MV-4-11 (cell line): Measurements from ENCODE around the gene PGD.
A peak's percentile ranks its signal among the peaks of the same experiment; 100 is the strongest.

Experiments
- DNase-seq: peaks from one replicate; lab custom pipeline; 2025; lab: John Stamatoyannopoulos, UW

PGD gene

GRCh38 chr1:10398734-10399443 is at the start of gene PGD:
Gene PGD, plus strand, starts transcription at chr1:10399064. Its CDS starts 54 bp downstream, at chr1:10399118.
- peak; percentile 98 for DNase-seq

GRCh38 chr1:10353282-10353681 is 45.6 kb upstream of the PGD start:
- no peak for DNase-seq

- no peak for DNase-seq
Measured at GRCh38 chr1:10353693-10354092, 45.2 kb upstream of the PGD start.

- DNase-seq: peak; percentile 59
Measured at GRCh38 chr1:10360045-10360444, 38.8 kb upstream of the PGD start.

- DNase-seq: no peak
Measured at GRCh38 chr1:10361515-10361914, 37.3 kb upstream of the PGD start.

- no peak for DNase-seq
Measured at GRCh38 chr1:10368194-10368593, 30.7 kb upstream of the PGD start.

- peak; percentile 54 for DNase-seq
Measured at GRCh38 chr1:10374442-10374860, 24.4 kb upstream of the PGD start.

- DNase-seq: peak; percentile 89
Measured at GRCh38 chr1:10377365-10378029, 21.4 kb upstream of the PGD start.

- peak; percentile 96 for DNase-seq
Measured at GRCh38 chr1:10378081-10378841, 20.6 kb upstream of the PGD start.

- no peak for DNase-seq
Measured at GRCh38 chr1:10379101-10379620, 19.7 kb upstream of the PGD start.

- no peak for DNase-seq
Measured at GRCh38 chr1:10379676-10380075, 19.2 kb upstream of the PGD start.

- no peak for DNase-seq
Measured at GRCh38 chr1:10380594-10381275, 18.1 kb upstream of the PGD start.

- DNase-seq: no peak
Measured at GRCh38 chr1:10383630-10384029, 15.2 kb upstream of the PGD start.

- DNase-seq: no peak
Measured at GRCh38 chr1:10384219-10384618, 14.6 kb upstream of the PGD start.

GRCh38 chr1:10386761-10387676 is 11.8 kb upstream of the PGD start:
- DNase-seq: no peak

GRCh38 chr1:10387677-10388386 is 11.0 kb upstream of the PGD start:
- peak; percentile 95 for DNase-seq

- DNase-seq: no peak
Measured at GRCh38 chr1:10388387-10388715, 10.5 kb upstream of the PGD start.

GRCh38 chr1:10389271-10389973 is 9.4 kb upstream of the PGD start:
- peak; percentile 73 for DNase-seq

GRCh38 chr1:10396870-10397269 is 2.0 kb upstream of the PGD start:
- DNase-seq: no peak

- DNase-seq: no peak
Measured at GRCh38 chr1:10398278-10398733, 558 bp upstream of the PGD start.
